Hepatic stellate cell (primary cell): Measurements from ENCODE around the gene ABCA10.

Experiments
- DNase-seq: peaks from one replicate; pipeline ENCODE4 v3.0.0; 2011; ENCODE audit warnings: low spot score

The ABCA10 gene

DNA sequence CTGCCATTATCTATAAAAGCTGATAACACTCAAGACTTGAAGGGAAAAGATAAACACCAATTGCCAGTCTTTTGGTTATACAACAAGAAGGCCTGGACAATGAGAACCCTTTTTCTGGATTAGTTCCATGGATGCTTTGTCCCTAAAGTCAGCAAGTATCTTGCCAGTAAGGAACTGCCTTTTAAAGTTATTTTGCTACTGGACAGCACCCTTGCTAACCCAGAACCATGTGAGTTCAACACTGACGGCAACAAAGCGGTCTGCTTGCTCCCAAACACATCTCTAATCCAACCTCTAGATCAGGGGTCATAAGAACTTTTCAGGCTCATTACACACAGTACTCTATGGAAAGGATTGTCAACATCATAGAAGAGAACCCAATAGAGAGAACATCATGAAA lies 61.7 kb downstream of the ABCA10 start:
- DNase-seq, result no peak

- DNase-seq, result no peak
Observed at GRCh38 chr17:69164206-69164605, 64.4 kb downstream of the ABCA10 start.

- DNase-seq, result no peak
Observed at GRCh38 chr17:69159418-69159817, 69.2 kb downstream of the ABCA10 start.

DNA sequence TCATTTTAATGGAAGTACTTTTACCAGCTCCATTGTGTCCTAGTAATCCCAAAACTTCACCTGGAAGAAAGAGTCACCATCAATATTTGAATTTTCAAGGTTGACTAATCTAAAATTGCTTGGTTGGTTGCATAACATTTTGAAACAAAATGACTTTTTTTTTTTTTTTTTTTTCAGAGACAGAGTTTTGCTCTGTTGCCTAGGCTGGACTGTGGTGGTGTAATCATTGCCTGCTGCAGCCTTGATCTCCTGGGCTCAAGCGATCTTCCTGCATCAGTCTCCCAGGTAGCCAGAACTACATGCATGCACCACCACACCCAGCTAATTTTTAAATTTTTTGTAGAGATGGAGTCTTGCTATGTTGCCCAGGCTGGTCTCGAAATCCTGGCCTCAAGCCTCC lies 74.4 kb downstream of the ABCA10 start:
- no peak for DNase-seq

- no peak for DNase-seq
Observed at GRCh38 chr17:69150333-69150732, 78.3 kb downstream of the ABCA10 start.

DNA sequence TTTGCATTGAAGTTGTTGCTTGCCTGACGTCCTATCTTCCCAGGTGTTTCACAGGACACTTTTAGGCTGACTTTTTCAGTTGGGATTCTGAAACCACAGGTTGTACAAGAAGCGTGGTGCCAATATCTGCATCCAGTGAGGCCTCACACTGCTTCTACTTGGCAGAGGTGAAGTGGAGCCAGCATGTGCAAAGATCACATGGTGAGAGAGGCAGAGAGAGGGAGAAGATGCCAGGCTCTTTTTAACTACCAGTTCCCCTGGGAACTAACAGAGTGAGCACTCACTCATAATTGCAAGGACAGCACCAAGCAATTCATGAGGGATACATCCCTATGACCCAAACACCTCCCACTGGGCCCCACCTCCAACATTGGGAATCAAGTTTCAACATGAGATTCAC lies 81.2 kb downstream of the ABCA10 start:
- DNase-seq, result no peak

DNA sequence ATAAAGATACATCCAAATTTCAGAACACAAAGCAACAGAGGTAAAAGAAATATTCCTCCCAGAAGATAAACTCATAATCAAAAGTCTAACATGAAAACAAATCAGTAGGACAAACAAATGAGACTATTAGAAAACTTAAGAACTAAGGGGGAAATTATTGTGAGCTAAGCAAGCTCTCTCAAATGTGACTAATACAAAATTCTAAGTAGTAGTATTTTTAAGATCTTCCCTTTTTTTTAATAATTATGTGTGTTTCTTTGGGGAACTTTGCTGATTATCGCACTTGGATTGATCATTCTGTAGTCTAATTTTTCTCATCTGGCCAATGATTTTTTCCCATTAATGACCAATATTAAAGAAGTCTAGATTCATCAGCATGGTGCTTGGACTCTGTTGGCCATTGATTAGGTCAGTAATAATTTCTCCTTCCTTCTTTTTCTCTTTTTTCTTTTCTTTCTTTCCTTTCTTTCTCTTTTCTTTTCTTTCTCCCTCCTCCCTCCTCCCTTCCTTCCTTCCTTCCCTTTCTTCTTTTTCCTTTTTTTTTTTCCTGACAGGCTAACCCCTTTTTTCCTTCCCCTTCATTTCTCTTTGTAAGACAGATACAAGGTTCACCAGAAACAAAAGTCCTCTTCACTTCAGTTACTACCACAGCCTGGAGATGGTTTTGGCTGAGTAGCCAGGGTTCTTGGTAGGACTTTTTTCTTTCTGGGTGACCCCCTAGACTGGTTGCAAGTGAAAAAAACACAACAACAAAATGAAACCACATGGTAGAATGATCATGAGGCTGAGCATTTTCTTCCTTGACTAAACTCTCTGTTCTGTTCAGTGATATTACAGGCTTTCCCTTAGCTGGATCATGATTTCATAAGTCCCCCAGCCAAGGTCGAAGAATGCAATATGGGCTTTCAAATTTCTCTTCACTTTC lies 84.0 kb downstream of the ABCA10 start:
- no peak for DNase-seq

DNA sequence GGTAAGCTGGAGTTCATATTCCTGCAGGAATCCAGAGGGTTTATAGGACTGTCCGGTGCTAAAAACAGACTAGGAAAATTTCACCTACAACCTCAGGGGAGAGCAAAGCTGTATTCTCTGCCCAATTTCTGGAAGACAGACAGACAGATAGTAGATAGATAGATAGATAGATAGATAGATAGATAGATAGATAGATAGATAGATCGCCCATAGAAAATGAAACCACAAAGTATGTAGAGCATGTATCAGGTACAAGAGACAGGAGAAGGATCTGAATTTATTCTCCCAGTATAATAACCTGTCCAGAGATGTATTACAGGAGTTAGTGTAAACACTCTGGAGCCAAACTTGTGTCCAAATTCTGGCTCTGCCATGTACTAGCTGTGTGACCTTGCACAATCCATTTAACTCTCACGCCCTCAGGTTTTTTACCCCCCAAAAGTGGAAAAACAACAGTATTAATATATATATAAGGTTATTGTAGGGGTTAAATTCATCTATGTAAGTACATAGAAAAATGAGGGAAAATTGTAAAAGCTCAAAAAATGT lies 84.9 kb downstream of the ABCA10 start:
- no peak for DNase-seq

DNA sequence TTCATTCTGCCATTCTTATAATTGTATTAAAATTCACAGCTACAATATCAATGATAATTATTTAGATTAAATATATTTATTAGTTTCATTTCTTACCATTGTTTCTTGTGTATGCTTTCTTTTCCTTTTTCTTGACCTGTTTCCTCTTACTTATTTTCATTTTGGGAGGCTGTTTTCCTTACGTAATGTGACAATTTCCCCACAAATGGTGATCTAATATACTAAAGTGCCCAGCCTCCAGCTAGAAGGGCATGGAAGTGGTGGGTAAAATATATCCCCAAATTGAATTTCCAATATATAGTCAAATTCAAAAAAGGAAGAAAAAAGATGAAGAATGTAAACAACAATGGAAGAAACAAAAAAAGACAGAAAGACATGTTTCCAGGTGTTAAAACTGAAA lies 85.5 kb downstream of the ABCA10 start:
- DNase-seq, result no peak

DNA sequence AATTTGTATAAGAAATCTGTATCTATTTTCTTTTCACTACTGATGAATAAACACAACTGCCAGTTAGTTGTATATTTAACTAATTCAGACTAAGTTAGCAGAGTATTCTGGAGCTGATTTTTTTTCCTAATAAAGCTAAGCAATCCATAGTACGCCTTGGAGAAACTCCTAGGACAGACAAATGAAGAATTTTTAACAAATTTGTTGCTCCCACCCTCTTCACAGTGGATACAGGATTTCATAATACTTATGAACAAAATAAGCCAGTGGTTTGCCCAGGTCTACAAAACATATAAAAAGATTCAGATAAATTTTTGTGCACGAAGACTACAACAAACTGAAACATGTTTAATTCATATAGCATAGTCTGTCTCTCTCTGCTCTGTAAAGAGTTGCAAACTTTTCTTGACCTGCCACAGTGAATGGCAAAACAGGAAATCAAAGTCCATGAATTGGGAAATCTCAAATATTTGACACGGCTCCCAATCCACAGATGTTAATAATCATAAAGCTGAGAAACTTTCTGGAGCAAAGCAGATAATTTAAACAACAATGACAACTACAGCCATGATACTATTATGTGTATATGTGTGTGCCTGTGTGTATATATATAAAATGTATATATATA lies 86.3 kb downstream of the ABCA10 start:
- no peak for DNase-seq

GRCh38 chr17:69141431-69142174 lies 87.0 kb downstream of the ABCA10 start, which contains the start of gene ABCA6:
Gene ABCA6 (minus strand): TSS chr17:69141895. CDS start chr17:69140703, 1,192 bp downstream.
- DNase-seq, result no peak

- DNase-seq, result no peak
Observed at GRCh38 chr17:69134112-69134511, 94.5 kb downstream of the ABCA10 start.

DNA sequence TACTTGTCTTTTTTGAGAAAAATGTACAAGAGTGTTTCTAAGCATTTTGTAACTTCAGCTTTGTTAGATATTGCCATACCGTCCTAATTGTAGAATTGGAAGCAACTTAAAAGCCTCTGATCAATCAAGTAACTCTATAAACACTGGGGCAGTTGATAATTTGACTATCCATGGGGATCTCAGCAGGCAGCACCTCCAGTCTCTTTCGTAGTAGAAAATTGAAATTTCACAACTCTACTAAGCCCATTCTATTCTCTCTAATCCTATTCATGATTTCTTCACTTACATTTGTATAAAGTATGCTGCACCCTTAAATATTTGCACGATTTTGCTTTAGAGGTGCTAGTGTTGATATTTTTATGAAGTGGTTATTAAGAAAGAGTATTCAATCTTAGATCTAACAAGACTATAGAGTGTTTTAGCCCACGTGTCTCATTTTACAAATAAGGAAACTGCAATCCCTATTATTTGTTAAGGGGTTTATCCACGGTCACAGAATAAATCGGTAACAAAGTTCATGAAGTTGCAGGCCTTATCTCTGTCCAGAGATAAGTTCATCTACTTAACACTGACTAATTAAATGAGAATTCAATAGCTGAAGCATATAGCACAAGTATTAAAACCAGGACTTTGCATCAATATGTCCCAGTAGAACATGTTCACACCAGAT lies 97.9 kb downstream of the ABCA10 start:
- DNase-seq, result no peak

- DNase-seq, result no peak
Observed at GRCh38 chr17:69123626-69124025, 105.0 kb downstream of the ABCA10 start.

DNA sequence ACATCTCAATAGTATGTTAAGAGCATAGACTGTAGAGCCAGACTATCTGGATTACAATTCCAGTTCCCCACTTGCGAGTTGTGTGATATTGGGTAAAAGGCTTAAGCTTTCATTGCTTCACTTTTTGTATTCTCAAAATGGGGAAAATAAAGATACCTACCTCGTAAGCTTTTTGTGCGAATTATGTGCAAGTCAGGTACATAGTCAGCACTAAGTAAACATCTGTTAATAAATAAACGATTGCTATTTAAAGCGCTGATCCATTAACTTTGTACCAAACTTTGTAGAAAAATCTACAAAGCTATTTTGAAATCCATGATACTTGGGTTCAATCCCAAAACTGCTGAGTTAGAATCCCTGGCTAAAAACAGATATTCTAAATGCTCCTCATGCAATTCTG lies 106.6 kb downstream of the ABCA10 start:
- DNase-seq, result no peak

DNA sequence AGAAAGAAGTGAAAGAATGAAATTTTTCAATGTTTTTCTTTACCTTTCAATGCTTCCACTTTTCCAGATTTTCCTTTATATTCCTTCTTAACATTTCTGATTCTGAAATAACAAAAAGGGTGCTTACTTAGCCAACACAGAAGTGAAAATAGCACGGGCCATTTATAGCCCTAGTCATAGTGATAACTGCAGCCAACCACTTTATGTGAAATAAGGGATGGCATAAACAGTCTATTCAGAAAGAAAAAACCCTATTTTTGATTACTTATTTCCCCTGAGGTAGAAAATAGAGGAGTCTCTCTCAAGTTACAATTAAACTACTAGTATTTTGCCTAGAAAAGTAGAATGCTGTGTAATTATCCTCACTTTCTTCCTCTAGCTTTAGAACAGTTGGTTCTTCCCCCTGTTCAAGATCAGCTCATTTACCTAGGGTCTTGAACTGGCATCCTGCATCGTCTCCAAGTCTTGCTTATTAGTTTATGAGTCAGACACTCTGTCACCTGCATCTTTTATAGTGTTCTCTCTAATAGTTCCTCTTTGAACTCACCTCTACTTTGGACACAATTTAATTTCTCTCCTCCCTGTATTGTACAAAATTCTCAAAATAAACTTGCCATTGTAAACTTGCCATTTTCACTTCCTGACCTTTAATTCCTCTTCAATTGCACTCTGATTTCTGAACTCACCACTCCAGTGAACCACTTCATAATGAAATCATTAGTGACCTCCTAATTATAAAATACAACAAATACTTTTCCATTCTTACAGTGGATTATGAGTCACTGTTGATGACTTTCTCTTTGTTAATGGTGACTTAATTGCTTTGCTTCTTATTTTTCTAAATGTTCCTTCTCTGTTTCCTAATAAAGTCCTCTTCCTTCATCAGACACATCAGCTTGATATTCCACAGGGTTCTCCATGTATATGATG lies 110.5 kb downstream of the ABCA10 start:
- DNase-seq, result no peak

GRCh38 chr17:69111794-69112193 lies 116.8 kb downstream of the ABCA10 start:
- DNase-seq, result no peak

DNA sequence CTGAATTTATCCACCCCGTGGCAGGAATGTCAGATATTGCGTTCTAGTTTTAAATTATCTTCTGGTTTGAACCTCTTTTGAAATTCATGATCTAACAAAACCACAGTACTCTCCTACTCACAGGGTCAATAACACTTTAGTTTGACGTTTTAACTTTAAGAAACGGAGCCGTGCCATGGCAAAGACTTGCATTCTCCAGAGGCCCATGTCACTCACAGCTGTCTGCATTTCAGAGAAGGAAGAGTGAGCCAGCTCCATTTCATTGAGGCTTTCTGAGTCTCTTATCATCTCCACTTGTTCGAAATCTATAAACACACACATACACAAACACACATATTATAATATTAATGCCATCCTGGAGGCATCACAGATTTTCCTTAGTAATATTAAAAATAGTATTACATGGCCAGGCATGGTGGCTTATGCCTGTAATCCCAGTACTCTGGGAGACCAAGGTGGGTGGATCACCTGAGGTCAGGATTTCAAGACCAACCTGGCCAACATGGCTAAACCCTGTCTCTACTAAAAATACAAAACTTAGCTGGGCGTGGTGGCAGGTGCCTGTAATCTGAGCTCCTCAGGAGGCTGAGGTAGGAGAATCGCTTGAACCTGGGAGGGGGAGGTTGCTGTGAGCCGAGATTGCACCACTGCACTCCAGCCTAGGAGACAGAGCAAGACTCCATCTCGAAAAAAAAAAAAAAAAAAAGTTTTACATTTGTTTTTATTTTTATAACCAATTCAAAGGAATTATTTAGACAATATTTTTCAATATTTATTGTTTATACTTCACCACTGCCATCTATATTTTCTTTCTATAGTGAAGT lies 122.5 kb downstream of the ABCA10 start:
- DNase-seq, result no peak

DNA sequence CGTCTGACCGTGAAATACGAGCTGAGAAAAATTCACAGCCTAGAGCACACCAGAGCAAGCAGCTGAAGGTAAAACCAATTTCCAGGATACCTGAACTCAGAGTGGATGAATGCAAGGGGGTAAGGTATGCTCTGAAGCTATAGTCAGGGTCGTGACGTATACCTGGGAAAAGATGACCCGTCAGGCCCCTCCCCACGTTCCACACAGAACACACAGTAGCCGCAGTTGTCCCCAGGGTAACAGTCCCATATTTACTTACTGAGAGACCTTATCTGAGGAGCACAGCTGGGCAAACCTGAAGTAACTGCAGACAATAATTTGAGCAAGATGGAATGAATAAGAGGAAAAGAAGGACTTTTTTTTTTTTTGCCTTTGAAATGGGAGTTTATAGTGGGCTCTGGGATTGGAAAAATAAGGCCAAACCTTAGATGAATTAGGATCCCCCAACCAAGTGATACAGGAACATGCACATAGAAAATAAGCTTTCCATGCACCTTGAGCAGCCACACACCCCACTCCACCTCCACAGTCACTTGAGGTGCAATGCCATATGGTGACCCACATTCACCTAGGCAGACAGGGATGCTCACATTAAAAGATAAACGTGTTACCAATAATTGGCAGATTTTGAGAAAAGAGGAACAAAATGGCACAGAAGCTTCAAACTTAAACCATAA lies 124.9 kb downstream of the ABCA10 start:
- DNase-seq, result no peak
